Vagina (tissue), 2 donors: ENCODE data around the gene P2RY14.

ENCODE experiments used
- POLR2A ChIP-seq, 2 donors: fragments of 450-650 bp; IDR thresholded peaks; one replicate each; pipeline ENCODE4 v1.6.1; 2017; ENCODE audit warnings: antibody characterized with exemption in 2 of 2, mild to moderate bottlenecking in 2 of 2, moderate library complexity in 2 of 2
- TF ChIP-seq, protein P1 (sequence below), 3 experiments: fragments of 450-650 bp in 2 of 3; fragments of 200-600 bp in 1 of 3; sonication (generic) in 1 of 3; IDR thresholded peaks; one replicate each; pipeline ENCODE4 v1.5.1; 2017 to 2019; ENCODE audit warnings: antibody characterized with exemption in 3 of 3, mild to moderate bottlenecking in 2 of 3, moderate library complexity in 2 of 3

GRCh38 chr3:151226825-151227224 lies 51.5 kb downstream of the P2RY14 start:
- TF ChIP-seq, protein P1, sequence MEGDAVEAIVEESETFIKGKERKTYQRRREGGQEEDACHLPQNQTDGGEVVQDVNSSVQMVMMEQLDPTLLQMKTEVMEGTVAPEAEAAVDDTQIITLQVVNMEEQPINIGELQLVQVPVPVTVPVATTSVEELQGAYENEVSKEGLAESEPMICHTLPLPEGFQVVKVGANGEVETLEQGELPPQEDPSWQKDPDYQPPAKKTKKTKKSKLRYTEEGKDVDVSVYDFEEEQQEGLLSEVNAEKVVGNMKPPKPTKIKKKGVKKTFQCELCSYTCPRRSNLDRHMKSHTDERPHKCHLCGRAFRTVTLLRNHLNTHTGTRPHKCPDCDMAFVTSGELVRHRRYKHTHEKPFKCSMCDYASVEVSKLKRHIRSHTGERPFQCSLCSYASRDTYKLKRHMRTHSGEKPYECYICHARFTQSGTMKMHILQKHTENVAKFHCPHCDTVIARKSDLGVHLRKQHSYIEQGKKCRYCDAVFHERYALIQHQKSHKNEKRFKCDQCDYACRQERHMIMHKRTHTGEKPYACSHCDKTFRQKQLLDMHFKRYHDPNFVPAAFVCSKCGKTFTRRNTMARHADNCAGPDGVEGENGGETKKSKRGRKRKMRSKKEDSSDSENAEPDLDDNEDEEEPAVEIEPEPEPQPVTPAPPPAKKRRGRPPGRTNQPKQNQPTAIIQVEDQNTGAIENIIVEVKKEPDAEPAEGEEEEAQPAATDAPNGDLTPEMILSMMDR (IDR thresholded peaks at IDR 0.05), result no peak
- TF ChIP-seq POLR2A (IDR thresholded peaks at IDR 0.05), result no peak
